HepG2 (cell line): ENCODE data around the gene FAM114A1. TPM values are rescaled to one million over a fixed set of nuclear protein-coding genes. Genes with fewer than 3 reads are reported as not detected.

ENCODE experiments used
- GTF3A ChIP-seq: sonication (generic); formaldehyde crosslinking; conservative IDR thresholded peaks from 2 replicates; pipeline ENCODE4 v1.4.0; 2020; ENCODE audit warnings: mild to moderate bottlenecking, missing genetic modification reagents
- MYC ChIP-seq: sonication (generic); formaldehyde crosslinking; IDR thresholded peaks from 2 replicates; pipeline ENCODE4 v1.9.0; 2021; ENCODE audit warnings: missing genetic modification reagents, borderline replicate concordance
- NR3C1 ChIP-seq: sonication (generic); formaldehyde crosslinking; IDR thresholded peaks from 2 replicates; pipeline ENCODE4 v1.4.0; 2020; ENCODE audit warnings: missing genetic modification reagents
- RBFOX2 ChIP-seq: fragments of 200-400 bp; formaldehyde crosslinking; IDR thresholded peaks from 2 replicates; pipeline ENCODE4 v1.6.1; 2017; ENCODE audit warnings: low read depth, mild to moderate bottlenecking, low read length
- THRA ChIP-seq: sonication (generic); formaldehyde crosslinking; IDR thresholded peaks from 2 replicates; pipeline ENCODE4 v1.4.0; 2020; ENCODE audit warnings: missing genetic modification reagents, borderline replicate concordance
- ZNF556 ChIP-seq: sonication (generic); formaldehyde crosslinking; IDR thresholded peaks from 2 replicates; pipeline ENCODE4 v1.4.0; 2020; ENCODE audit warnings: mild to moderate bottlenecking, missing genetic modification reagents, borderline replicate concordance
- ZNF605 ChIP-seq: sonication (generic); formaldehyde crosslinking; IDR thresholded peaks from 2 replicates; pipeline ENCODE4 v1.8.0; 2022; ENCODE audit warnings: mild to moderate bottlenecking, missing genetic modification reagents
- ZSCAN30 ChIP-seq: sonication (generic); formaldehyde crosslinking; IDR thresholded peaks from 2 replicates; pipeline ENCODE4 v1.5.0; 2020; ENCODE audit warnings: mild to moderate bottlenecking, missing genetic modification reagents
- polyA plus RNA-seq, 8 experiments: library from polyadenylated mRNA; depleted of rRNA in 3 of 8; stranded (reverse) in 7 of 8; unstranded in 1 of 8; fragments of >200 nt; fragmentation: Illumina TruSeq in 4 of 8; extraction: Trizol in 4 of 8; gene quantifications; 2 replicates each; pipeline versions ENCODE4 v1.2.1 to v1.2.3, GENCODE V29; 2011 to 2016; ENCODE audit warnings: low read depth in 4 of 8, missing spikeins in 1 of 8, mixed read lengths in 1 of 8; ENCODE audit not compliant: insufficient read depth in 1 of 8
- total RNA-seq, 5 experiments: library from RNA; depleted of rRNA; stranded (reverse); fragments of >200 nt; fragmentation: Illumina TruSeq; extraction: Trizol; gene quantifications; 2 replicates each; pipeline ENCODE4 v1.2.3, GENCODE V29; 2016; ENCODE audit warnings: low read depth in 1 of 5
- TF ChIP-seq, protein P1 (sequence below), 2 experiments: sonication (generic) in 1 of 2; formaldehyde crosslinking in 1 of 2; IDR thresholded peaks; 2 replicates each; pipeline versions ENCODE4 v1.4.0 to v1.6.1; 2016 to 2020; ENCODE audit warnings: borderline replicate concordance in 1 of 2, low read depth in 1 of 2, mild to moderate bottlenecking in 1 of 2, missing genetic modification reagents in 1 of 2
- TF ChIP-seq, protein P2 (sequence below): sonication (generic); formaldehyde crosslinking; IDR thresholded peaks from 2 replicates; pipeline ENCODE4 v1.9.0; 2022; ENCODE audit warnings: low read depth, missing genetic modification reagents
- TF ChIP-seq, protein P3 (sequence below): sonication (generic); formaldehyde crosslinking; IDR thresholded peaks from 2 replicates; pipeline ENCODE4 v1.5.0; 2020; ENCODE audit warnings: mild to moderate bottlenecking, missing genetic modification reagents
- TF ChIP-seq, protein P4 (sequence below): IDR thresholded peaks from 2 replicates; pipeline ENCODE4 v1.4.0; 2020; ENCODE audit warnings: mild to moderate bottlenecking, missing genetic modification reagents

Gene FAM114A1
- total and polyA plus RNA-seq, 2 of the 13 experiments (the other 11 are each of a cell fraction or from before 2014, with no cell fraction given), result 61.0 to 76.9 TPM

DNA sequence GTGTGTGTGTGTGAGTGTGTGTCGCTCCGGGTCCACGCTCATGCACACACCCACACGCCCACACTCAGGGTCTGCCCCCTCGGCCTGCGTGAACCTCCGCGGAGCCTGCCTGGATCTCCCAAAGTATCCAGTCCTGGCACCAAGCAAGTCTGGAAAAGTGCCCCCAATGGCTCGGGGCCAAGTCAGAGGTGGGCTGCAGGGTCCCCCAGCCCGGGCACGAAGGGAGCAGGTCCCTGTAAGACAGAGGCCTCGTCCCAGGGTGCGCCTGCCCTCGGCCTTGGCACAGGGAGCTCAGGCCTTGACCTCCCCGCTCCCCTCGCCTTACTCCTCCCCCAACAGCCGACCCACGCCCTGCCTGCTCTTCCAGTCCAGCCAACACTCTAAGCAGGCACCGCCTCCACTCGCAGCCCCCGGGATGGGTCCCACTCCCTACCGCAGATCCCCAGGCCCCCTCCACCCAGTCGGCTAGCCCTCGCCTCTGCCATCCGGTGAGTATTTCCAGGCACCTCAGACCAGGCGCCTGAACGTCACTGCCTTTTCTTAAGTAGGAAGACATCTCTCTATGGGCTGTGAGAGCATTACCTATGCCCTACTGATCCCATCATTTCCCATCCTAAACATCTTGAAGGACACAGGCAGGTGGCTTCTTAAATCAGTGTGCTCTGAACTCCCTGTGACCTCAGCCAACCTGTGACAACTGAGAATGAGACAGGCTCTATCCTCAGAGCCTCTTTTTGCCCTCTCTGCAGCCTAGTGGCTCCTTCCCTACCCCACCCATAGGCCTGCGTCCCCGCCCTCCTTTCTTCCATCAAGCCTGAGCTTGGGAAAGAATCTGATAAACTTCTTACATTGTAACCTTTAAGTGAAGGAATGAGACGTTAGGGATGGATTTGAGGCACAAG is 704 bp downstream of the FAM114A1 start (continued):
- TF ChIP-seq, protein P1, sequence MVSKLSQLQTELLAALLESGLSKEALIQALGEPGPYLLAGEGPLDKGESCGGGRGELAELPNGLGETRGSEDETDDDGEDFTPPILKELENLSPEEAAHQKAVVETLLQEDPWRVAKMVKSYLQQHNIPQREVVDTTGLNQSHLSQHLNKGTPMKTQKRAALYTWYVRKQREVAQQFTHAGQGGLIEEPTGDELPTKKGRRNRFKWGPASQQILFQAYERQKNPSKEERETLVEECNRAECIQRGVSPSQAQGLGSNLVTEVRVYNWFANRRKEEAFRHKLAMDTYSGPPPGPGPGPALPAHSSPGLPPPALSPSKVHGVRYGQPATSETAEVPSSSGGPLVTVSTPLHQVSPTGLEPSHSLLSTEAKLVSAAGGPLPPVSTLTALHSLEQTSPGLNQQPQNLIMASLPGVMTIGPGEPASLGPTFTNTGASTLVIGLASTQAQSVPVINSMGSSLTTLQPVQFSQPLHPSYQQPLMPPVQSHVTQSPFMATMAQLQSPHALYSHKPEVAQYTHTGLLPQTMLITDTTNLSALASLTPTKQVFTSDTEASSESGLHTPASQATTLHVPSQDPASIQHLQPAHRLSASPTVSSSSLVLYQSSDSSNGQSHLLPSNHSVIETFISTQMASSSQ (IDR thresholded peaks at IDR 0.05; ENCODE audit: low read depth), result no peak
- TF ChIP-seq, protein P1 (CRISPR knock-in tag; IDR thresholded peaks at IDR 0.05; ENCODE audit: borderline replicate concordance), result peak; percentile 44; the same call in 1 of the 2 replicates
- 0 out of 2 replicates have a peak, but pooled peaks have one; percentile 7 for TF ChIP-seq THRA (CRISPR knock-in tag)
- 0 out of 2 replicates have a peak, but pooled peaks have one; percentile 29 for TF ChIP-seq ZNF605
- TF ChIP-seq, protein P2, sequence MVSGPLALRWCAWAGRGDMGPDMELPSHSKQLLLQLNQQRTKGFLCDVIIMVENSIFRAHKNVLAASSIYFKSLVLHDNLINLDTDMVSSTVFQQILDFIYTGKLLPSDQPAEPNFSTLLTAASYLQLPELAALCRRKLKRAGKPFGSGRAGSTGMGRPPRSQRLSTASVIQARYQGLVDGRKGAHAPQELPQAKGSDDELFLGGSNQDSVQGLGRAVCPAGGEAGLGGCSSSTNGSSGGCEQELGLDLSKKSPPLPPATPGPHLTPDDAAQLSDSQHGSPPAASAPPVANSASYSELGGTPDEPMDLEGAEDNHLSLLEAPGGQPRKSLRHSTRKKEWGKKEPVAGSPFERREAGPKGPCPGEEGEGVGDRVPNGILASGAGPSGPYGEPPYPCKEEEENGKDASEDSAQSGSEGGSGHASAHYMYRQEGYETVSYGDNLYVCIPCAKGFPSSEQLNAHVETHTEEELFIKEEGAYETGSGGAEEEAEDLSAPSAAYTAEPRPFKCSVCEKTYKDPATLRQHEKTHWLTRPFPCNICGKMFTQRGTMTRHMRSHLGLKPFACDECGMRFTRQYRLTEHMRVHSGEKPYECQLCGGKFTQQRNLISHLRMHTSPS (CRISPR knock-in tag), result no peak; the same call in 1 of the 2 replicates
- TF ChIP-seq, protein P3, sequence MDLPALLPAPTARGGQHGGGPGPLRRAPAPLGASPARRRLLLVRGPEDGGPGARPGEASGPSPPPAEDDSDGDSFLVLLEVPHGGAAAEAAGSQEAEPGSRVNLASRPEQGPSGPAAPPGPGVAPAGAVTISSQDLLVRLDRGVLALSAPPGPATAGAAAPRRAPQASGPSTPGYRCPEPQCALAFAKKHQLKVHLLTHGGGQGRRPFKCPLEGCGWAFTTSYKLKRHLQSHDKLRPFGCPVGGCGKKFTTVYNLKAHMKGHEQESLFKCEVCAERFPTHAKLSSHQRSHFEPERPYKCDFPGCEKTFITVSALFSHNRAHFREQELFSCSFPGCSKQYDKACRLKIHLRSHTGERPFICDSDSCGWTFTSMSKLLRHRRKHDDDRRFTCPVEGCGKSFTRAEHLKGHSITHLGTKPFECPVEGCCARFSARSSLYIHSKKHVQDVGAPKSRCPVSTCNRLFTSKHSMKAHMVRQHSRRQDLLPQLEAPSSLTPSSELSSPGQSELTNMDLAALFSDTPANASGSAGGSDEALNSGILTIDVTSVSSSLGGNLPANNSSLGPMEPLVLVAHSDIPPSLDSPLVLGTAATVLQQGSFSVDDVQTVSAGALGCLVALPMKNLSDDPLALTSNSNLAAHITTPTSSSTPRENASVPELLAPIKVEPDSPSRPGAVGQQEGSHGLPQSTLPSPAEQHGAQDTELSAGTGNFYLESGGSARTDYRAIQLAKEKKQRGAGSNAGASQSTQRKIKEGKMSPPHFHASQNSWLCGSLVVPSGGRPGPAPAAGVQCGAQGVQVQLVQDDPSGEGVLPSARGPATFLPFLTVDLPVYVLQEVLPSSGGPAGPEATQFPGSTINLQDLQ (CRISPR knock-in tag), result no peak
- TF ChIP-seq ZNF556, result peak; percentile 68
- no peak for TF ChIP-seq ZSCAN30 (CRISPR knock-in tag)
- TF ChIP-seq NR3C1 (CRISPR knock-in tag), result no peak
- TF ChIP-seq GTF3A, result 0 out of 2 replicates have a peak, but pooled peaks have one; percentile 5
- TF ChIP-seq, protein P4, sequence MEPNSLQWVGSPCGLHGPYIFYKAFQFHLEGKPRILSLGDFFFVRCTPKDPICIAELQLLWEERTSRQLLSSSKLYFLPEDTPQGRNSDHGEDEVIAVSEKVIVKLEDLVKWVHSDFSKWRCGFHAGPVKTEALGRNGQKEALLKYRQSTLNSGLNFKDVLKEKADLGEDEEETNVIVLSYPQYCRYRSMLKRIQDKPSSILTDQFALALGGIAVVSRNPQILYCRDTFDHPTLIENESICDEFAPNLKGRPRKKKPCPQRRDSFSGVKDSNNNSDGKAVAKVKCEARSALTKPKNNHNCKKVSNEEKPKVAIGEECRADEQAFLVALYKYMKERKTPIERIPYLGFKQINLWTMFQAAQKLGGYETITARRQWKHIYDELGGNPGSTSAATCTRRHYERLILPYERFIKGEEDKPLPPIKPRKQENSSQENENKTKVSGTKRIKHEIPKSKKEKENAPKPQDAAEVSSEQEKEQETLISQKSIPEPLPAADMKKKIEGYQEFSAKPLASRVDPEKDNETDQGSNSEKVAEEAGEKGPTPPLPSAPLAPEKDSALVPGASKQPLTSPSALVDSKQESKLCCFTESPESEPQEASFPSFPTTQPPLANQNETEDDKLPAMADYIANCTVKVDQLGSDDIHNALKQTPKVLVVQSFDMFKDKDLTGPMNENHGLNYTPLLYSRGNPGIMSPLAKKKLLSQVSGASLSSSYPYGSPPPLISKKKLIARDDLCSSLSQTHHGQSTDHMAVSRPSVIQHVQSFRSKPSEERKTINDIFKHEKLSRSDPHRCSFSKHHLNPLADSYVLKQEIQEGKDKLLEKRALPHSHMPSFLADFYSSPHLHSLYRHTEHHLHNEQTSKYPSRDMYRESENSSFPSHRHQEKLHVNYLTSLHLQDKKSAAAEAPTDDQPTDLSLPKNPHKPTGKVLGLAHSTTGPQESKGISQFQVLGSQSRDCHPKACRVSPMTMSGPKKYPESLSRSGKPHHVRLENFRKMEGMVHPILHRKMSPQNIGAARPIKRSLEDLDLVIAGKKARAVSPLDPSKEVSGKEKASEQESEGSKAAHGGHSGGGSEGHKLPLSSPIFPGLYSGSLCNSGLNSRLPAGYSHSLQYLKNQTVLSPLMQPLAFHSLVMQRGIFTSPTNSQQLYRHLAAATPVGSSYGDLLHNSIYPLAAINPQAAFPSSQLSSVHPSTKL (CRISPR knock-in tag), result peak; percentile 47; the same call in 1 of the 2 replicates
- TF ChIP-seq MYC, result peak; percentile 31; the same call in 1 of the 2 replicates
- TF ChIP-seq RBFOX2, result peak; percentile 86
